ENCODE measurements around the gene KCNH2. TPM values are rescaled to one million over a fixed set of nuclear protein-coding genes. Genes with fewer than 3 reads are reported as not detected.

The KCNH2 gene
- total RNA-seq, 2 experiments from 2014 or later, result 5.8 to 7.5 TPM

GRCh38 chr7:150956395-150957132 is 21.6 kb downstream of the KCNH2 start:
- no TSS peak for BruUV-seq (replicated peaks)
- H3K4me2 ChIP-seq (ENCODE audit: low read length), result no peak overlapping the region
- no peak overlapping the region for H2AFZ ChIP-seq (ENCODE audit: low read length)
- no peaks in the 10 kb centered on the region for H3K9me2 ChIP-seq (ENCODE audit: insufficient read depth, low read length)
- no peak for TF ChIP-seq EZH2phosphoT487 (IDR thresholded peaks at IDR 0.05; ENCODE audit: borderline replicate concordance, low read depth, low read length)
- TF ChIP-seq CTCF (conservative IDR thresholded peaks at IDR 0.05; ENCODE audit: low read length), result no peak
- ChIA-PET POLR2A (no interaction called here), CTCF (ENCODE audit: unreplicated experiment) (no interaction called here)
- H3K27ac ChIP-seq (ENCODE audit: low read depth, low read length, poor library complexity, severe bottlenecking), result no peak overlapping the region
- H3K36me3 ChIP-seq (ENCODE audit: insufficient read depth, low read length), result no peaks in the 10 kb centered on the region
- H3K9me3 ChIP-seq (ENCODE audit: low read length), result no peaks in the 10 kb centered on the region
- no peaks in the 10 kb centered on the region for H4K20me1 ChIP-seq (ENCODE audit: insufficient read depth, low read length)
- intact Hi-C loops (cut with micrococcal nuclease; ENCODE audit: unreplicated experiment), result no loop called here
- H3K4me3 ChIP-seq (ENCODE audit: low read depth, low read length, poor library complexity, severe bottlenecking), result no peak overlapping the region
- no peak for DNase-seq (ENCODE audit: low spot score)
- H3K79me2 ChIP-seq (ENCODE audit: insufficient read depth, low read depth, low read length), result no peaks in the 10 kb centered on the region
- H3K4me1 ChIP-seq (ENCODE audit: insufficient read depth, low read length, poor library complexity, severe bottlenecking), result peaks cover 9% of the 10 kb centered on the region

- ChIA-PET CTCF (ENCODE audit: unreplicated experiment) (no interaction called here), POLR2A (no interaction called here)
Observed at GRCh38 chr7:150955519-150956394, 22.4 kb downstream of the KCNH2 start.

More at GRCh38 chr7:150955519-150956394, 22.4 kb downstream of the KCNH2 start:
- Histone ChIP-seq H3K9me2 (ENCODE audit: insufficient read depth, low read length) (no peaks in the 10 kb centered on the region), H3K4me2 (ENCODE audit: low read length) (no peak overlapping the region), H4K20me1 (ENCODE audit: insufficient read depth, low read length) (no peaks in the 10 kb centered on the region), H3K27ac (ENCODE audit: low read depth, low read length, poor library complexity, severe bottlenecking) (no peak overlapping the region), H3K4me1 (ENCODE audit: insufficient read depth, low read length, poor library complexity, severe bottlenecking) (peaks cover 5% of the 10 kb centered on the region), H3K79me2 (ENCODE audit: insufficient read depth, low read depth, low read length) (no peaks in the 10 kb centered on the region), H3K36me3 (ENCODE audit: insufficient read depth, low read length) (no peaks in the 10 kb centered on the region), H3K4me3 (ENCODE audit: low read depth, low read length, poor library complexity, severe bottlenecking) (no peak overlapping the region), H3K9me3 (ENCODE audit: low read length) (no peaks in the 10 kb centered on the region), H2AFZ (ENCODE audit: low read length) (no peak overlapping the region)
- intact Hi-C loops (cut with micrococcal nuclease; ENCODE audit: unreplicated experiment), result no loop called here
- TF ChIP-seq CTCF (conservative IDR thresholded peaks at IDR 0.05; ENCODE audit: low read length), result no peak
- no peak for TF ChIP-seq EZH2phosphoT487 (IDR thresholded peaks at IDR 0.05; ENCODE audit: borderline replicate concordance, low read depth, low read length)
- BruUV-seq (replicated peaks), result no TSS peak
- DNase-seq (ENCODE audit: low spot score), result no peak
